Neural cell (in vitro differentiated cells): ENCODE results near the gene CISH. TPM values are rescaled to one million over a fixed set of nuclear protein-coding genes. Genes with fewer than 3 reads are reported as not detected.

Experiments
- H2AFZ ChIP-seq: fragments of 200-600, 300-800 bp; sonication (generic), shearing (Covaris generic); 2 replicates; pipeline ENCODE4 v1.6.0; 2014; ENCODE audit warnings: low read depth, mild to moderate bottlenecking, antibody characterized with exemption, low read length, moderate library complexity
- H3F3A ChIP-seq: fragments of 200-600 bp; shearing (Covaris generic); 2 replicates; pipeline ENCODE4 v1.6.1; 2016; ENCODE audit warnings: mild to moderate bottlenecking, moderate library complexity, mixed read lengths, antibody characterized with exemption, low read length; ENCODE audit not compliant: insufficient read depth, poor library complexity, severe bottlenecking
- H3K27ac ChIP-seq: fragments of 200-600, 300-800 bp; sonication (generic), shearing (Covaris generic); 2 replicates; pipeline ENCODE4 v1.5.1; 2014; ENCODE audit warnings: mild to moderate bottlenecking, low read length, moderate library complexity
- H3K27me3 ChIP-seq: fragments of 300-800, 200-600 bp; sonication (generic), shearing (Covaris generic); 2 replicates; pipeline ENCODE4 v1.6.0; 2014; ENCODE audit warnings: mild to moderate bottlenecking, low read depth, low read length, moderate library complexity; ENCODE audit not compliant: insufficient read depth
- H3K36me3 ChIP-seq: fragments of 300-800, 200-600 bp; sonication (generic), shearing (Covaris generic); 2 replicates; pipeline ENCODE4 v1.5.1; 2014; ENCODE audit warnings: mild to moderate bottlenecking, antibody characterized with exemption, low read length, moderate library complexity; ENCODE audit not compliant: insufficient read depth
- H3K4me2 ChIP-seq: fragments of 300-800, 200-600 bp; sonication (generic), shearing (Covaris generic); 2 replicates; pipeline ENCODE4 v1.6.0; 2014; ENCODE audit warnings: mild to moderate bottlenecking, low read length
- H3K4me3 ChIP-seq: fragments of 300-800, 200-600 bp; sonication (generic), shearing (Covaris generic); 2 replicates; pipeline ENCODE4 v1.5.1; 2014; ENCODE audit warnings: mild to moderate bottlenecking, low read length, moderate library complexity
- H3K79me2 ChIP-seq: fragments of 200-600 bp; shearing (Covaris generic); replicated peaks from 2 replicates; pipeline ENCODE4 v1.6.0; 2014; ENCODE audit warnings: mild to moderate bottlenecking, low read length, moderate library complexity; ENCODE audit not compliant: insufficient read depth
- H3K9ac ChIP-seq: fragments of 300-800, 200-600 bp; sonication (generic), shearing (Covaris generic); 2 replicates; pipeline ENCODE4 v1.6.1; 2016; ENCODE audit warnings: mild to moderate bottlenecking, low read length, mixed read lengths
- H3K9me2 ChIP-seq: fragments of 200-600 bp; shearing (Covaris generic); 2 replicates; pipeline ENCODE4 v1.6.1; 2016; ENCODE audit warnings: mild to moderate bottlenecking, low read length, mixed read lengths; ENCODE audit not compliant: insufficient read depth
- H3K9me3 ChIP-seq: fragments of 200-600, 300-800 bp; sonication (generic), shearing (Covaris generic); 2 replicates; pipeline ENCODE4 v1.6.1; 2016; ENCODE audit warnings: mild to moderate bottlenecking, mixed run types, low read length, moderate library complexity, mixed read lengths
- H4K20me1 ChIP-seq: fragments of 200-600 bp; shearing (Covaris generic); 2 replicates; pipeline ENCODE4 v1.6.1; 2016; ENCODE audit warnings: mild to moderate bottlenecking, mixed run types; ENCODE audit not compliant: insufficient read depth
- CTCF ChIP-seq: fragments of 450-650 bp; IDR thresholded peaks from 2 replicates; pipeline ENCODE4 v1.5.1; 2014; ENCODE audit warnings: antibody characterized with exemption, mild to moderate bottlenecking, moderate library complexity; ENCODE audit not compliant: poor library complexity, severe bottlenecking
- EP300 ChIP-seq: fragments of 450-650 bp; conservative IDR thresholded peaks from 2 replicates; pipeline ENCODE4 v1.6.1; 2014; ENCODE audit warnings: antibody characterized with exemption, mild to moderate bottlenecking, moderate library complexity; ENCODE audit not compliant: poor library complexity, severe bottlenecking
- EZH2 ChIP-seq: fragments of 200-600, 300-800 bp; shearing (Covaris generic), sonication (generic); IDR thresholded peaks from 2 replicates; pipeline ENCODE4 v1.6.1; 2014; ENCODE audit warnings: antibody characterized with exemption, low read length, borderline replicate concordance, mild to moderate bottlenecking; ENCODE audit not compliant: insufficient read depth, poor library complexity, severe bottlenecking
- MXI1 ChIP-seq: fragments of 450-650 bp; conservative IDR thresholded peaks from 2 replicates; pipeline ENCODE4 v1.6.1; 2014; ENCODE audit warnings: antibody characterized with exemption, mild to moderate bottlenecking; ENCODE audit not compliant: poor library complexity, severe bottlenecking
- POLR2AphosphoS5 ChIP-seq: IDR thresholded peaks from 2 replicates; pipeline ENCODE4 v1.6.1; 2012
- RAD21 ChIP-seq: fragments of 450-650 bp; conservative IDR thresholded peaks from 2 replicates; pipeline ENCODE4 v1.6.1; 2014; ENCODE audit warnings: antibody characterized with exemption, mild to moderate bottlenecking, moderate library complexity
- REST ChIP-seq: IDR thresholded peaks from 2 replicates; pipeline ENCODE4 v1.6.1; 2012; ENCODE audit warnings: borderline replicate concordance
- SMC3 ChIP-seq: fragments of 450-650 bp; conservative IDR thresholded peaks from 2 replicates; pipeline ENCODE4 v1.6.1; 2014; ENCODE audit warnings: antibody characterized with exemption, mild to moderate bottlenecking, moderate library complexity; ENCODE audit not compliant: poor library complexity
- TAF1 ChIP-seq: IDR thresholded peaks from 2 replicates; pipeline ENCODE4 v1.6.1; 2012; ENCODE audit warnings: low read depth
- polyA plus RNA-seq: library from polyadenylated mRNA; depleted of rRNA; stranded (reverse); fragments of >200 nt; gene quantifications from 2 replicates; pipeline ENCODE4 v1.2.3, GENCODE V29; 2014

Gene CISH
- polyA plus RNA-seq, 1 donor from 2014 or later = not detected

GRCh38 chr3:50635066-50635465 lies 23.5 kb upstream of the CISH start:
- H2AFZ ChIP-seq = no peak overlapping the region
- no peak overlapping the region for H3K4me2 ChIP-seq
- H3K27me3 ChIP-seq = no peaks in the 10 kb centered on the region
- TF ChIP-seq RAD21 (no peak), MXI1 (no peak), EZH2 (no peak), POLR2AphosphoS5 (no peak), REST (no peak)
- H3K9me2 ChIP-seq = no peaks in the 10 kb centered on the region
- H3K27ac ChIP-seq = no peak overlapping the region
- no peaks in the 10 kb centered on the region for H3K36me3 ChIP-seq
- no peaks in the 10 kb centered on the region for H3F3A ChIP-seq
- no peaks in the 10 kb centered on the region for H4K20me1 ChIP-seq
- no peak overlapping the region for H3K9ac ChIP-seq
- no peaks in the 10 kb centered on the region for H3K79me2 ChIP-seq
- H3K4me3 ChIP-seq = no peak overlapping the region
- H3K9me3 ChIP-seq = no peaks in the 10 kb centered on the region

- H3K79me2 ChIP-seq = no peaks in the 10 kb centered on the region
- no peaks in the 10 kb centered on the region for H3K27me3 ChIP-seq
- H3K4me3 ChIP-seq = no peak overlapping the region
- H2AFZ ChIP-seq = no peak overlapping the region
- H3K27ac ChIP-seq = no peak overlapping the region
- H3K9ac ChIP-seq = no peak overlapping the region
- H3K4me2 ChIP-seq = no peak overlapping the region
- H3K36me3 ChIP-seq = no peaks in the 10 kb centered on the region
- H3K9me2 ChIP-seq = no peaks in the 10 kb centered on the region
- no peaks in the 10 kb centered on the region for H3K9me3 ChIP-seq
- no peaks in the 10 kb centered on the region for H4K20me1 ChIP-seq
- no peaks in the 10 kb centered on the region for H3F3A ChIP-seq
- TF ChIP-seq SMC3 (no peak), REST (no peak), MXI1 (no peak), EZH2 (no peak), TAF1 (no peak), RAD21 (no peak), POLR2AphosphoS5 (no peak), EP300 (no peak), CTCF (no peak)
Measured at GRCh38 chr3:50633230-50633790, 21.7 kb upstream of the CISH start.
